Islet precursor cell (in vitro differentiated cells): Measurements from ENCODE around the gene LRRC18.

ENCODE experiments used
- DNase-seq: peaks from one replicate; pipeline ENCODE4 v3.0.0-alpha.2; 2018

The LRRC18 gene

GRCh38 chr10:48945441-48946130 is 5.9 kb upstream of the LRRC18 start:
- no peak for DNase-seq

- peak; percentile 28 for DNase-seq
Measured at GRCh38 chr10:48944171-48944570, 4.5 kb upstream of the LRRC18 start.

- DNase-seq = peak; percentile 30
Measured at GRCh38 chr10:48943096-48943495, 3.5 kb upstream of the LRRC18 start.

- DNase-seq = peak; percentile 31
Measured at GRCh38 chr10:48941427-48942075, 1.9 kb upstream of the LRRC18 start.

- peak; percentile 35 for DNase-seq
Measured at GRCh38 chr10:48940958-48941357, 1.3 kb upstream of the LRRC18 start.

GRCh38 chr10:48940372-48940771 is 732 bp upstream of the LRRC18 start:
- peak; percentile 22 for DNase-seq

GRCh38 chr10:48938990-48939536 is 577 bp downstream of the LRRC18 start:
- DNase-seq = peak; percentile 43

GRCh38 chr10:48938281-48938680 is 1.4 kb downstream of the LRRC18 start:
- peak; percentile 42 for DNase-seq

- DNase-seq = peak; percentile 12
Measured at GRCh38 chr10:48937796-48938195, 1.8 kb downstream of the LRRC18 start.

GRCh38 chr10:48935577-48935976 is 4.1 kb downstream of the LRRC18 start:
- no peak for DNase-seq

GRCh38 chr10:48934672-48935501 is 4.8 kb downstream of the LRRC18 start:
- DNase-seq = peak; percentile 53

GRCh38 chr10:48932831-48933664 is 6.6 kb downstream of the LRRC18 start:
- DNase-seq = peak; percentile 41

- DNase-seq = peak; percentile 94
Measured at GRCh38 chr10:48931188-48931587, 8.5 kb downstream of the LRRC18 start.

- peak; percentile 29 for DNase-seq
Measured at GRCh38 chr10:48929413-48929990, 10.1 kb downstream of the LRRC18 start.

GRCh38 chr10:48926764-48927540 is 12.7 kb downstream of the LRRC18 start:
- DNase-seq = peak; percentile 41

- DNase-seq = peak; percentile 17
Measured at GRCh38 chr10:48926255-48926654, 13.4 kb downstream of the LRRC18 start.

- peak; percentile 24 for DNase-seq
Measured at GRCh38 chr10:48924988-48925387, 14.7 kb downstream of the LRRC18 start.

GRCh38 chr10:48923748-48924147 is 15.9 kb downstream of the LRRC18 start:
- peak; percentile 31 for DNase-seq

- peak; percentile 37 for DNase-seq
Measured at GRCh38 chr10:48913674-48914073, 26.0 kb downstream of the LRRC18 start.

- peak; percentile 30 for DNase-seq
Measured at GRCh38 chr10:48910548-48910947, 29.1 kb downstream of the LRRC18 start.

- DNase-seq = peak; percentile 23
Measured at GRCh38 chr10:48907730-48908129, 31.9 kb downstream of the LRRC18 start.
